BJ (cell line): ENCODE data around the gene CARHSP1. TPM values are rescaled to one million over a fixed set of nuclear protein-coding genes. Genes with fewer than 3 reads are reported as not detected.

ENCODE experiments used
- CTCF ChIA-PET: fragments of 350-600 bp; formaldehyde crosslinking; extraction: SDS; loops from one replicate; lab custom pipeline; 2021; ENCODE audit warnings: antibody characterized with exemption, inconsistent platforms; lab: Yijun Ruan, JAX
- POLR2A ChIA-PET: fragments of 300-600 bp; sonication (Branson Sonifier 250); formaldehyde crosslinking; extraction: SDS; loops from one replicate; lab custom pipeline; 2021; ENCODE audit warnings: antibody characterized with exemption; lab: Charles Lee
- DNase-seq: peaks from one replicate; pipeline ENCODE4 v3.0.0-alpha.2; 2011; ENCODE audit warnings: low read depth
- H3K27me3 ChIP-seq: 2 replicates; pipeline ENCODE4 v1.6.0; 2011; ENCODE audit warnings: low read length; ENCODE audit not compliant: control insufficient read depth, insufficient read depth
- H3K36me3 ChIP-seq: 2 replicates; pipeline ENCODE4 v1.5.1; 2011; ENCODE audit warnings: low read length; ENCODE audit not compliant: control insufficient read depth, insufficient read depth
- H3K4me3 ChIP-seq: 2 replicates; pipeline ENCODE4 v1.5.1; 2011; ENCODE audit warnings: low read depth, mild to moderate bottlenecking, control low read depth, low read length
- CTCF ChIP-seq: IDR thresholded peaks from 2 replicates; pipeline ENCODE4 v1.5.1; 2011; ENCODE audit warnings: low read depth, mild to moderate bottlenecking, control low read depth, inconsistent platforms, low read length, moderate library complexity; ENCODE audit not compliant: insufficient read depth
- polyA plus RNA-seq: library from polyadenylated mRNA; depleted of rRNA; stranded (reverse); fragments of >200 nt; gene quantifications from 2 replicates; pipeline ENCODE4 v1.2.3, GENCODE V29; 2011

The CARHSP1 gene
- polyA plus RNA-seq, 1 experiment: 119 TPM

GRCh38 chr16:8905795-8906591 is 37.2 kb upstream of the CARHSP1 start:
- peak; percentile 29 for TF ChIP-seq CTCF
- Histone ChIP-seq H3K4me3 (no peak overlapping the region), H3K27me3 (no peaks in the 10 kb centered on the region), H3K36me3 (peaks cover 35% of the 10 kb centered on the region)
- POLR2A ChIA-PET: no interaction called here
- DNase-seq: no peak
- CTCF ChIA-PET: interaction anchor here (0.6 to 3.0 kb wide), 6 partner anchors 10 to 336 kb away, joined by 3 to 12 read pairs (median 3); no protein-coding TSS in a partner anchor

GRCh38 chr16:8905168-8905762 is 36.5 kb upstream of the CARHSP1 start:
- Histone ChIP-seq H3K27me3 (no peaks in the 10 kb centered on the region), H3K36me3 (peaks cover 34% of the 10 kb centered on the region), H3K4me3 (no peak overlapping the region)
- no peak for DNase-seq
- CTCF ChIA-PET: interaction anchor here (0.8 to 3.0 kb wide), 4 partner anchors 11 to 108 kb away, joined by 3 to 12 read pairs (median 4); no protein-coding TSS in a partner anchor
- POLR2A ChIA-PET: no interaction called here
- TF ChIP-seq CTCF: peak; percentile 54

- H3K36me3 ChIP-seq: peaks cover 32% of the 10 kb centered on the region
- no peaks in the 10 kb centered on the region for H3K27me3 ChIP-seq
- no peak overlapping the region for H3K4me3 ChIP-seq
- ChIA-PET POLR2A (no interaction called here), CTCF (interaction anchor here (1.0 to 3.0 kb wide), 3 partner anchors 16 to 105 kb away, joined by 3 to 12 read pairs (median 3); no protein-coding TSS in a partner anchor)
- DNase-seq: no peak
- no peak for TF ChIP-seq CTCF
These were observed 35.2 kb upstream of the CARHSP1 start for GRCh38 chr16:8904018-8904430.

GRCh38 chr16:8903004-8903403 is 34.2 kb upstream of the CARHSP1 start:
- no peak for TF ChIP-seq CTCF
- Histone ChIP-seq H3K27me3 (no peaks in the 10 kb centered on the region), H3K36me3 (peaks cover 32% of the 10 kb centered on the region), H3K4me3 (no peak overlapping the region)
- CTCF ChIA-PET: interaction anchor here (1.0 to 1.1 kb wide), 2 partner anchors 15 to 23 kb away, joined by 3 read pairs; no protein-coding TSS in a partner anchor
- no peak for DNase-seq
- POLR2A ChIA-PET: no interaction called here

GRCh38 chr16:8901320-8901861 is 32.6 kb upstream of the CARHSP1 start:
- ChIA-PET CTCF (interaction anchor here (1.2 to 2.1 kb wide), 4 partner anchors 8 to 107 kb away, joined by 3 to 11 read pairs (median 3); no protein-coding TSS in a partner anchor), POLR2A (interaction anchor here (0.6 kb wide), 1 partner anchor 22 kb away, joined by 9 read pairs; no protein-coding TSS in a partner anchor)
- Histone ChIP-seq H3K27me3 (no peaks in the 10 kb centered on the region), H3K36me3 (peaks cover 40% of the 10 kb centered on the region), H3K4me3 (no peak overlapping the region)
- no peak for TF ChIP-seq CTCF
- no peak for DNase-seq
